Colonic mucosa (tissue), 4 donors: ENCODE results near the gene KDM2A. TPM values are rescaled to one million over a fixed set of nuclear protein-coding genes. Genes with fewer than 3 reads are reported as not detected.
"Not testable (repeated sequence)": the region's sequence is repeated elsewhere in the genome, so short reads cannot be mapped to it uniquely, and the experiment has no call there.

Experiments used
- DNase-seq: peaks from one replicate; pipeline ENCODE4 v3.0.0-alpha.2; 2020
- H3K27ac ChIP-seq: fragments of 200-600 bp; one replicate; pipeline ENCODE4 v1.8.0; 2021
- H3K27me3 ChIP-seq: fragments of 200-600 bp; one replicate; pipeline ENCODE4 v1.8.0; 2021
- H3K36me3 ChIP-seq: fragments of 200-600 bp; one replicate; pipeline ENCODE4 v1.8.0; 2021
- H3K4me1 ChIP-seq: fragments of 200-600 bp; one replicate; pipeline ENCODE4 v1.8.0; 2021; ENCODE audit warnings: mild to moderate bottlenecking
- H3K4me3 ChIP-seq: fragments of 200-600 bp; one replicate; pipeline ENCODE4 v1.8.0; 2021
- H3K9ac ChIP-seq, 2 donors: one replicate each; pipeline ENCODE4 v1.7.0; 2013; ENCODE audit warnings: control low read depth in 2 of 2, low read depth in 2 of 2, low read length in 2 of 2
- H3K9me3 ChIP-seq: fragments of 200-600 bp; one replicate; pipeline ENCODE4 v1.8.0; 2021
- CTCF ChIP-seq: fragments of 200-600 bp; IDR thresholded peaks from one replicate; pipeline ENCODE4 v1.8.0; 2022; ENCODE audit warnings: antibody characterized with exemption, mild to moderate bottlenecking
- intact Hi-C: fragments of 100-400 bp; cut with DNase I; formaldehyde crosslinking; loops from one replicate; pipeline ENCODE4 v1.14.1; 2022
- total RNA-seq, 2 donors: library from RNA; stranded (reverse); fragmentation: NEBNext Ultra II Directional in 1 of 2; extraction: Animal tissue kit (Norgen Biotek cat#: 25700) in 1 of 2; gene quantifications; one replicate each; pipeline ENCODE4 v1.2.1, GENCODE V29; 2021
- donor health status: healthy.
- donor health status: DM: no; HTN: no; CAD: no.
- donor health status: DM: no; HTN: no; CAD: no.

KDM2A gene
- total RNA-seq, 2 donors from 2014 or later = 63.3 to 80.6 TPM

DNA sequence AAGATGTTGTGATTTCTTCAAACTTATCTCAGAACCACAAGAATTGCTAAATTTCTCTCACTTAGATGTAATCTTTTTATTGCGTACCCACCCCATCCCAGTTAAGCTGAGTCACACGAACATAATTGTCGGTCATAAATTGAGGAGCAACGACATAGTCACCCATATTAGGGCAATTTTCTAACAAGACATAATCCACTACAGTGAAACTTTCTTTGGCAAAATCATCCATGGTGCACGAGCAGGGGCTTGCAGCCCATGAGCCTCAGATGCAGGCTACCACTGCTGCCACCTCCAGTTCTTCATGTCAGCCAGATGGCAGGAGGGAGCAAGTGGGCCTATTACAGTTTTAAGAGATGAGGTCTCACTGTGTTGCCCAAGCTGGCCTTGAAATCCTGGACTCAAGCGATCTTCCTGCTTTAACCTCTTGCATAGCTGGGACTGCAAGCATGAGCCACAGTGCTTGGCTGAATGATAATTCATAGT, 77.0 kb downstream of the KDM2A start:
- no peak overlapping the region for H3K4me3 ChIP-seq
- H3K36me3 ChIP-seq = no peaks in the 10 kb centered on the region
- H3K9me3 ChIP-seq = no peaks in the 10 kb centered on the region
- no peak for TF ChIP-seq CTCF
- H3K4me1 ChIP-seq = peaks cover 8% of the 10 kb centered on the region
- H3K27ac ChIP-seq = peak overlapping the region; percentile 31
- DNase-seq = peak; percentile 24
- no peaks in the 10 kb centered on the region for H3K27me3 ChIP-seq
- H3K9ac ChIP-seq = no peak overlapping the region
- intact Hi-C loops = no loop called here

- H3K27ac ChIP-seq = no peak overlapping the region
- H3K4me1 ChIP-seq = peaks cover 8% of the 10 kb centered on the region
- no peak for DNase-seq
- H3K9ac ChIP-seq = no peak overlapping the region
- H3K27me3 ChIP-seq = no peaks in the 10 kb centered on the region
- H3K4me3 ChIP-seq = no peak overlapping the region
- no peaks in the 10 kb centered on the region for H3K36me3 ChIP-seq
- no peak for TF ChIP-seq CTCF
- intact Hi-C loops = no loop called here
- no peaks in the 10 kb centered on the region for H3K9me3 ChIP-seq
These were observed 78.5 kb downstream of the KDM2A start for GRCh38 chr11:67197606-67198005.

GRCh38 chr11:67198781-67199180, 79.7 kb downstream of the KDM2A start:
- intact Hi-C loops = not testable (repeated sequence)

DNA sequence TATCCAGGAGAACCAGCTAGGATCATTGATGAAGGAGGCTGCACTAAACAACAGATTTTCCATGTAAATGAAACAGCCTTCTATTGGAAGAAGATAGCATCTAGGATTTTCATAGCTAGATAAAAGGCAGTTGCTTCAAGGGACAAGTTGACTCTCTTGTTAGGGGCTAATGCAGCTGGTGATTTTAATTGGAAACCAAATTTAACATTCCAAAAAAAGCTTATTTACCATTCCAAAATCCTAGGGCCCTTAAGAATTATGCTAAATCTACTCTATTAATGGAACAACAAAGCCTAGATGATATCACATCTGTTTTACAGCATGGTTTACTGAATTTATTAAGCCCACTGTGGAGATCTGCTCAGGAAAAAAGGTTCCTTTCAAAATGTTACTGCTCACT, 80.7 kb downstream of the KDM2A start:
- Histone ChIP-seq H3K9me3 (no peaks in the 10 kb centered on the region), H3K27ac (no peak overlapping the region), H3K9ac (no peak overlapping the region), H3K4me3 (no peak overlapping the region), H3K27me3 (no peaks in the 10 kb centered on the region), H3K4me1 (peaks cover 8% of the 10 kb centered on the region), H3K36me3 (no peaks in the 10 kb centered on the region)
- intact Hi-C loops = no loop called here
- DNase-seq = no peak
- no peak for TF ChIP-seq CTCF

More at GRCh38 chr11:67198781-67199180, 79.7 kb downstream of the KDM2A start:
- H3K4me3 ChIP-seq, DNase-seq, H3K9ac ChIP-seq, H3K36me3 ChIP-seq, H3K27ac ChIP-seq, H3K4me1 ChIP-seq, H3K9me3 ChIP-seq, H3K27me3 ChIP-seq: not testable (repeated sequence)

- Histone ChIP-seq H3K27ac (no peak overlapping the region), H3K36me3 (no peaks in the 10 kb centered on the region), H3K9me3 (no peaks in the 10 kb centered on the region), H3K4me3 (no peak overlapping the region), H3K9ac (no peak overlapping the region), H3K4me1 (no peaks in the 10 kb centered on the region), H3K27me3 (no peaks in the 10 kb centered on the region)
- no peak for TF ChIP-seq CTCF
- intact Hi-C loops = no loop called here
- DNase-seq = no peak
These were observed 83.0 kb downstream of the KDM2A start for GRCh38 chr11:67202028-67202427.

- DNase-seq = no peak
- no peak overlapping the region for H3K9ac ChIP-seq
- intact Hi-C loops = no loop called here
- H3K4me3 ChIP-seq = no peak overlapping the region
- H3K36me3 ChIP-seq = no peaks in the 10 kb centered on the region
- no peaks in the 10 kb centered on the region for H3K4me1 ChIP-seq
- TF ChIP-seq CTCF = no peak
- H3K27ac ChIP-seq = no peak overlapping the region
- no peaks in the 10 kb centered on the region for H3K9me3 ChIP-seq
- no peaks in the 10 kb centered on the region for H3K27me3 ChIP-seq
These were observed 85.8 kb downstream of the KDM2A start for GRCh38 chr11:67204822-67205221.

DNA sequence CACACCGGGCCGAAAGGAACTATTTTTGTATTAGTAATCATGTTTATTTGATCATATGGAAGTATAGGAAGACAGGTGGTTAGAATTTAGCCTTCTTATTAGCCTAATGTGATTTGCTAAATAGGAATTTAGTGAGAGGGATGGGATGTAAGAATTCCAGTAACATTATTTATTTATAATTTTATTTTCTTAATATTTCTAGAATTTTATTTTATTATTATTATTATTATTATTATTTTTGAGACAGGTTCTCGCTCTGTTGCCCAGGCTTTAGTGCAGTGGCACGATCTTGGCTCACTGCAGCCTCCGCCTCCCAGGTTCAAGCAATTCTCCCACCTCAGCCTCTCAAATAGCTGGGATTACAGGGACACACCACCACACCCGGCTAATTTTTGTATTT, 90.2 kb downstream of the KDM2A start:
- H3K9me3 ChIP-seq, DNase-seq, H3K27ac ChIP-seq, intact Hi-C loops, H3K4me1 ChIP-seq, H3K9ac ChIP-seq, H3K36me3 ChIP-seq, H3K4me3 ChIP-seq, H3K27me3 ChIP-seq: not testable (repeated sequence)
